ENCODE results near the gene MYO9A. TPM values are rescaled to one million over a fixed set of nuclear protein-coding genes. Genes with fewer than 3 reads are reported as not detected.

MYO9A gene
- total and polyA plus RNA-seq, 10 of the 15 experiments (the other 5 are each of a cell fraction or from before 2014, with no cell fraction given), result 3.3 to 25.3 (median 12.2) TPM

- TF ChIP-seq, protein P1, sequence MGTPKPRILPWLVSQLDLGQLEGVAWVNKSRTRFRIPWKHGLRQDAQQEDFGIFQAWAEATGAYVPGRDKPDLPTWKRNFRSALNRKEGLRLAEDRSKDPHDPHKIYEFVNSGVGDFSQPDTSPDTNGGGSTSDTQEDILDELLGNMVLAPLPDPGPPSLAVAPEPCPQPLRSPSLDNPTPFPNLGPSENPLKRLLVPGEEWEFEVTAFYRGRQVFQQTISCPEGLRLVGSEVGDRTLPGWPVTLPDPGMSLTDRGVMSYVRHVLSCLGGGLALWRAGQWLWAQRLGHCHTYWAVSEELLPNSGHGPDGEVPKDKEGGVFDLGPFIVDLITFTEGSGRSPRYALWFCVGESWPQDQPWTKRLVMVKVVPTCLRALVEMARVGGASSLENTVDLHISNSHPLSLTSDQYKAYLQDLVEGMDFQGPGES (IDR thresholded peaks at IDR 0.05), result no peak
- no peak for TF ChIP-seq POLR2AphosphoS5 (IDR thresholded peaks at IDR 0.05; ENCODE audit: low read length)
- no peak for TF ChIP-seq JUND (IDR thresholded peaks at IDR 0.05; ENCODE audit: low read depth, low read length)
- no peak for TF ChIP-seq MYB (IDR thresholded peaks at IDR 0.05; ENCODE audit: borderline replicate concordance, low read depth, low read length)
These were observed 143.7 kb downstream of the MYO9A start (continued) for GRCh38 chr15:71974211-71974610.

DNA sequence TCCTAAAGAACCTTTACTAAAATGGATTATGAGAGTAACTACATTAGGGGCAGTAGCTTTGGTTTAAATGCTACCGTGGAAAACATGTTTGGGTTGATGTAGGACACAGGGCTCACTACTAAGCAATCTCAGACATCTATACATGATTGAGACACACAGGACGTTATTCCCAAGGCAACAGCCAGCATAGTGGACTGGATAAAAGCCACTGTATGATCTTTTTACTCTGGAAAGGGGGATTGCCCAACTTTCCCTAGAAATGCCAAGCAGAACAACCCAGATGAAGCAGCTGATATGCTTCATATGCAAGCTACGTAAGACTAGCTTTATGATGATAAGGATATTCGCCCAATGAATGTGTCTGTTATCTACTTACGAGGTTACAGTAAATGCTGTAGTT lies 144.6 kb downstream of the MYO9A start:
- in situ Hi-C loops (cut with MboI) (no loop called here), intact Hi-C loops (cut with micrococcal nuclease; ENCODE audit: unreplicated experiment) (no loop called here)
- Histone ChIP-seq H3K27me3 (replicated peaks in 1 of 2; ENCODE audit: control insufficient read depth in 2 of 2, insufficient read depth in 2 of 2, low read length in 1 of 2) (no peaks in the 10 kb centered on the region), H3K4me3 (no peak overlapping the region), H3K36me3 (ENCODE audit: control insufficient read depth in 2 of 2, insufficient read depth in 2 of 2, low read length in 1 of 2) (no peaks in the 10 kb centered on the region; a peak in 1 of 4 replicates), H2AFZ (ENCODE audit: control insufficient read depth, low read depth, low read length) (no peak overlapping the region), H3K4me1 (ENCODE audit: control insufficient read depth, insufficient read depth, low read length) (no peaks in the 10 kb centered on the region), H3K9ac (ENCODE audit: control insufficient read depth, insufficient read depth, low read length) (no peak overlapping the region), H3K9me3 (replicated peaks; ENCODE audit: control insufficient read depth, insufficient read depth, low read length) (no peaks in the 10 kb centered on the region), H4K20me1 (ENCODE audit: control insufficient read depth, insufficient read depth) (no peaks in the 10 kb centered on the region), H3K27ac (ENCODE audit: control insufficient read depth, insufficient read depth) (no peak overlapping the region), H3K79me2 (ENCODE audit: control insufficient read depth, insufficient read depth, low read length) (no peaks in the 10 kb centered on the region), H3K4me2 (ENCODE audit: control insufficient read depth, insufficient read depth) (no peak overlapping the region)
- BruUV-seq (replicated peaks), result no TSS peak
- POLR2A ChIA-PET, result interaction anchor here (0.6 kb wide), 1 partner anchor 16 kb away, joined by 3 read pairs; no protein-coding TSS in a partner anchor
- RAD21 ChIA-PET (ENCODE audit: unreplicated experiment), result no interaction called here
- no peak for FAIRE-seq
- SMC1A ChIA-PET (ENCODE audit: uncharacterized antibody, unreplicated experiment), result interaction anchor here (1.1 kb wide), 1 partner anchor 8 kb away, joined by 3 read pairs; no protein-coding TSS in a partner anchor
- CTCF ChIA-PET, result interaction anchor here (1.4 kb wide), 1 partner anchor 10 kb away, joined by 4 read pairs; no protein-coding TSS in a partner anchor
- 91% methylated on average over 5 of the region's 5 CpGs for WGBS (ENCODE audit: insufficient coverage, insufficient replicate concordance, low lambda C conversion rate, missing lambda C conversion rate)
- ATAC-seq, result no peak
- DNase-seq (ENCODE audit: low read depth, low spot score), result no peak
- TF ChIP-seq, protein P2, sequence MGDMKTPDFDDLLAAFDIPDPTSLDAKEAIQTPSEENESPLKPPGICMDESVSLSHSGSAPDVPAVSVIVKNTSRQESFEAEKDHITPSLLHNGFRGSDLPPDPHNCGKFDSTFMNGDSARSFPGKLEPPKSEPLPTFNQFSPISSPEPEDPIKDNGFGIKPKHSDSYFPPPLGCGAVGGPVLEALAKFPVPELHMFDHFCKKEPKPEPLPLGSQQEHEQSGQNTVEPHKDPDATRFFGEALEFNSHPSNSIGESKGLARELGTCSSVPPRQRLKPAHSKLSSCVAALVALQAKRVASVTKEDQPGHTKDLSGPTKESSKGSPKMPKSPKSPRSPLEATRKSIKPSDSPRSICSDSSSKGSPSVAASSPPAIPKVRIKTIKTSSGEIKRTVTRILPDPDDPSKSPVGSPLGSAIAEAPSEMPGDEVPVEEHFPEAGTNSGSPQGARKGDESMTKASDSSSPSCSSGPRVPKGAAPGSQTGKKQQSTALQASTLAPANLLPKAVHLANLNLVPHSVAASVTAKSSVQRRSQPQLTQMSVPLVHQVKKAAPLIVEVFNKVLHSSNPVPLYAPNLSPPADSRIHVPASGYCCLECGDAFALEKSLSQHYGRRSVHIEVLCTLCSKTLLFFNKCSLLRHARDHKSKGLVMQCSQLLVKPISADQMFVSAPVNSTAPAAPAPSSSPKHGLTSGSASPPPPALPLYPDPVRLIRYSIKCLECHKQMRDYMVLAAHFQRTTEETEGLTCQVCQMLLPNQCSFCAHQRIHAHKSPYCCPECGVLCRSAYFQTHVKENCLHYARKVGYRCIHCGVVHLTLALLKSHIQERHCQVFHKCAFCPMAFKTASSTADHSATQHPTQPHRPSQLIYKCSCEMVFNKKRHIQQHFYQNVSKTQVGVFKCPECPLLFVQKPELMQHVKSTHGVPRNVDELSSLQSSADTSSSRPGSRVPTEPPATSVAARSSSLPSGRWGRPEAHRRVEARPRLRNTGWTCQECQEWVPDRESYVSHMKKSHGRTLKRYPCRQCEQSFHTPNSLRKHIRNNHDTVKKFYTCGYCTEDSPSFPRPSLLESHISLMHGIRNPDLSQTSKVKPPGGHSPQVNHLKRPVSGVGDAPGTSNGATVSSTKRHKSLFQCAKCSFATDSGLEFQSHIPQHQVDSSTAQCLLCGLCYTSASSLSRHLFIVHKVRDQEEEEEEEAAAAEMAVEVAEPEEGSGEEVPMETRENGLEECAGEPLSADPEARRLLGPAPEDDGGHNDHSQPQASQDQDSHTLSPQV (IDR thresholded peaks at IDR 0.05), result no peak
- no peak for TF ChIP-seq CHD4 (IDR thresholded peaks at IDR 0.05)
- TF ChIP-seq, protein P3, sequence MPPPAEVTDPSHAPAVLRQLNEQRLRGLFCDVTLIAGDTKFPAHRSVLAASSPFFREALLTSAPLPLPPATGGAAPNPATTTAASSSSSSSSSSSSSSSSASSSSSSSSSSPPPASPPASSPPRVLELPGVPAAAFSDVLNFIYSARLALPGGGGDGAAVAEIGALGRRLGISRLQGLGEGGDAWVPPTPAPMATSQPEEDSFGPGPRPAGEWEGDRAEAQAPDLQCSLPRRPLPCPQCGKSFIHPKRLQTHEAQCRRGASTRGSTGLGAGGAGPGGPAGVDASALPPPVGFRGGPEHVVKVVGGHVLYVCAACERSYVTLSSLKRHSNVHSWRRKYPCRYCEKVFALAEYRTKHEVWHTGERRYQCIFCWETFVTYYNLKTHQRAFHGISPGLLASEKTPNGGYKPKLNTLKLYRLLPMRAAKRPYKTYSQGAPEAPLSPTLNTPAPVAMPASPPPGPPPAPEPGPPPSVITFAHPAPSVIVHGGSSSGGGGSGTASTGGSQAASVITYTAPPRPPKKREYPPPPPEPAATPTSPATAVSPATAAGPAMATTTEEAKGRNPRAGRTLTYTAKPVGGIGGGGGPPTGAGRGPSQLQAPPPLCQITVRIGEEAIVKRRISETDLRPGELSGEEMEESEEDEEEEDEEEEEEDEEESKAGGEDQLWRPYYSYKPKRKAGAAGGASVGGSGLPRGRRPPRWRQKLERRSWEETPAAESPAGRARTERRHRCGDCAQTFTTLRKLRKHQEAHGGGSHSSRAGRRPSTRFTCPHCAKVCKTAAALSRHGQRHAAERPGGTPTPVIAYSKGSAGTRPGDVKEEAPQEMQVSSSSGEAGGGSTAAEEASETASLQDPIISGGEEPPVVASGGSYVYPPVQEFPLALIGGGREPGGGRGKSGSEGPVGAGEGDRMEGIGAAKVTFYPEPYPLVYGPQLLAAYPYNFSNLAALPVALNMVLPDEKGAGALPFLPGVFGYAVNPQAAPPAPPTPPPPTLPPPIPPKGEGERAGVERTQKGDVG (CRISPR knock-in tag; IDR thresholded peaks at IDR 0.05), result no peak
- no peak for TF ChIP-seq CTCF (IDR thresholded peaks at IDR 0.05 in 2 of 3, conservative IDR thresholded peaks at IDR 0.05 in 1 of 3; ENCODE audit: control insufficient read depth in 2 of 3, extremely low read depth in 1 of 3, insufficient read depth in 1 of 3, low read depth in 3 of 3, low read length in 3 of 3)
- TF ChIP-seq PAX8 (IDR thresholded peaks at IDR 0.05), result no peak

Data from GM12878 (cell line).